SK-N-MC (cell line): ENCODE data around the gene ZSCAN23.
"Not testable (repeated sequence)": the region's sequence is repeated elsewhere in the genome, so short reads cannot be mapped to it uniquely, and the experiment has no call there.

Source experiments
- DNase-seq: peaks from one replicate; pipeline ENCODE4 v3.0.0-alpha.2; 2011; ENCODE audit warnings: low read depth, low spot score
- H3K27ac ChIP-seq: fragments of 200-600 bp; sonication (generic); 2 replicates; pipeline ENCODE4 v1.5.1; 2016; ENCODE audit warnings: mixed run types
- H3K36me3 ChIP-seq: fragments of 200-600 bp; sonication (generic); 2 replicates; pipeline ENCODE4 v1.6.1; 2017; ENCODE audit warnings: antibody characterized with exemption, low read length, mixed read lengths; ENCODE audit not compliant: insufficient read depth
- H3K4me3 ChIP-seq: fragments of 200-600 bp; sonication (generic); 2 replicates; pipeline ENCODE4 v1.5.1; 2016
- H3K9ac ChIP-seq: fragments of 200-600 bp; sonication (generic); 2 replicates; pipeline ENCODE4 v1.8.0; 2017; ENCODE audit warnings: mixed run types, mixed read lengths; ENCODE audit not compliant: insufficient read length
- H3K9me3 ChIP-seq: fragments of 200-600 bp; sonication (generic); 2 replicates; pipeline ENCODE4 v1.6.1; 2017; ENCODE audit warnings: low read depth, mild to moderate bottlenecking, antibody characterized with exemption, low read length, moderate library complexity, mixed read lengths
- EZH2 ChIP-seq: fragments of 200-600 bp; sonication (generic); IDR thresholded peaks from one replicate; pipeline ENCODE4 v1.6.1; 2017; ENCODE audit warnings: antibody characterized with exemption
- FOXP2 ChIP-seq: optimal IDR thresholded peaks from 2 replicates; pipeline ENCODE3; 2011; ENCODE audit warnings: mild to moderate bottlenecking, moderate library complexity; ENCODE audit not compliant: insufficient read depth; ENCODE audit errors: extremely low read length, control extremely low read depth
- POLR2AphosphoS5 ChIP-seq: IDR thresholded peaks from 2 replicates; pipeline ENCODE4 v1.6.1; 2012; ENCODE audit warnings: mild to moderate bottlenecking, low read depth, low read length, borderline replicate concordance

ZSCAN23 gene

GRCh38 chr6:28480253-28480932, 37.1 kb upstream of the ZSCAN23 start:
- no peaks in the 10 kb centered on the region for H3K36me3 ChIP-seq
- no peak overlapping the region for H3K4me3 ChIP-seq
- no peak overlapping the region for H3K9ac ChIP-seq
- no peaks in the 10 kb centered on the region for H3K9me3 ChIP-seq
- H3K27ac ChIP-seq, result no peak overlapping the region
- no peak for TF ChIP-seq EZH2
- no peak for TF ChIP-seq FOXP2
- no peak for TF ChIP-seq POLR2AphosphoS5
- DNase-seq, result no peak

DNA sequence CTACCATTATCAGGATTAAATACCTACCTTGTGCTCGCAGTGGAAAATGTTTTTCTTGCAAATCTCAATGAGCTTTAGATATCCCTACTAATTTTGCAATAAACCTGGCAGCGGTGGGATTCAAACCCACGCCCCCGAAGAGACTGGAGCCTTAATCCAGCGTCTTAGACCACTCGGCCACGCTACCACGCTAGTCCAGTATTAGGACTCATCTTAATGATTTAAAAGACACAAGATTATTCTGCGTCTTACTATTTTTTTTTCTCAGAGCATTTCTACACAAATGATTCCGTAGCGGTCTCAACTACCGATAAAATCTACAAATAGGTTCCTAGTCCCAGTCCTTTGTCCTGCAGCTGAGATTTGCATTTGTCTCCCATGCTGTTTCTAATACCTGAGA, 35.2 kb upstream of the ZSCAN23 start:
- Histone ChIP-seq H3K9ac (no peak overlapping the region), H3K9me3 (no peaks in the 10 kb centered on the region), H3K4me3 (no peak overlapping the region), H3K36me3 (no peaks in the 10 kb centered on the region), H3K27ac (no peak overlapping the region)
- no peak for TF ChIP-seq EZH2
- TF ChIP-seq FOXP2, result no peak
- TF ChIP-seq POLR2AphosphoS5, result no peak
- no peak for DNase-seq

- H3K9ac ChIP-seq, result peak overlapping the region; percentile 43
- no peaks in the 10 kb centered on the region for H3K36me3 ChIP-seq
- no peak overlapping the region for H3K27ac ChIP-seq
- H3K4me3 ChIP-seq, result peak overlapping the region; percentile 82
- TF ChIP-seq EZH2 (no peak), POLR2AphosphoS5 (no peak), FOXP2 (no peak)
- peak; percentile 90 for DNase-seq
- no peaks in the 10 kb centered on the region for H3K9me3 ChIP-seq
These were observed 31.3 kb upstream of the ZSCAN23 start for GRCh38 chr6:28474441-28475219.

GRCh38 chr6:28469153-28469745, 26.0 kb upstream of the ZSCAN23 start:
- H3K4me3 ChIP-seq, H3K9ac ChIP-seq, DNase-seq, H3K9me3 ChIP-seq, H3K36me3 ChIP-seq, H3K27ac ChIP-seq: not testable (repeated sequence)

- H3K9ac ChIP-seq, result no peak overlapping the region
- TF ChIP-seq POLR2AphosphoS5 (no peak), EZH2 (no peak), FOXP2 (no peak)
- DNase-seq, result no peak
These were observed 24.8 kb upstream of the ZSCAN23 start for GRCh38 chr6:28468056-28468455.

GRCh38 chr6:28462401-28462800, 19.1 kb upstream of the ZSCAN23 start:
- TF ChIP-seq FOXP2 (no peak), EZH2 (no peak), POLR2AphosphoS5 (no peak)
- Histone ChIP-seq H3K4me3 (no peak overlapping the region), H3K9me3 (no peaks in the 10 kb centered on the region), H3K9ac (no peak overlapping the region), H3K36me3 (no peaks in the 10 kb centered on the region), H3K27ac (no peak overlapping the region)
- no peak for DNase-seq

More at GRCh38 chr6:28468056-28468455, 24.8 kb upstream of the ZSCAN23 start:
- no peak overlapping the region for H3K4me3 ChIP-seq
- no peaks in the 10 kb centered on the region for H3K9me3 ChIP-seq
- no peaks in the 10 kb centered on the region for H3K36me3 ChIP-seq
- no peak overlapping the region for H3K27ac ChIP-seq

DNA sequence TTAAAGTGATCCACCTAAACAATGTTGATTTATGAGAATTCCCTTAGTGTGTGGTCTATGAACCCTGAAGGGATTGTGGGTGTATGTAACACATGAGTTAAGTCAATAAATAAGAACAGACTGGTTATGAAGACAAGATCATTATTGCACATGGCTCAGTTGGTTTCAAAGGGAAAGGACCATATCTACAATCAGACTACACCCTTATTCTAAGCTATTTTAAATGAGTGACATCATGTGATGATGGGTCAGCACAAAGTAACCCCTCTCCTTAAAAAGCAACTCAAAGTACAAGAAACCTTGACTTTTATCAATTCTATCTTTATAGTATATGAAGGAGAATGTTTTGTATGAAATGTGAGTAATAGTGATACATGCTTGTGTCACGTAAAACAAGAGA, 15.3 kb upstream of the ZSCAN23 start:
- H3K9ac ChIP-seq, result no peak overlapping the region
- no peak overlapping the region for H3K4me3 ChIP-seq
- no peak overlapping the region for H3K27ac ChIP-seq
- TF ChIP-seq EZH2, result no peak
- TF ChIP-seq POLR2AphosphoS5, result no peak
- TF ChIP-seq FOXP2, result no peak
- H3K36me3 ChIP-seq, result no peaks in the 10 kb centered on the region
- H3K9me3 ChIP-seq, result no peaks in the 10 kb centered on the region
- no peak for DNase-seq

DNA sequence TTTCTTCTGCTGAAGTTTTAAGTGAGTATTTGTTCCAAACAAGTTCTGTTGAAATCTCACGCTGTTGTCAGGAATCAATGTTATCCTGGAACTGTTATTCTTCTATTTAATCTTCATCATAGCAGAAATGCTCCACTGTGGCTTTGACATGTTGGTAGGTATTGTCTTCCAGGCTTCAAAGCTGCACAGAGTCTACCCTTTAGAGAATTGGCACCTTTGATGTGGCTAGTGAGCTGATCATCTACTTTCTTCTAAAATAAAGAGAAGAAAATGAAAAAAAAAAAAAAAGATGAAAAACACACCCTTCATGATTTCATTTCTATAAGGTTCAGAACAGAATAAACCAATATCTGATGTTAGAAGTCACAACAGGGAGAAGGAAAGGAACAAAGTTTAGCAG, 5.8 kb upstream of the ZSCAN23 start:
- no peaks in the 10 kb centered on the region for H3K36me3 ChIP-seq
- no peak for TF ChIP-seq POLR2AphosphoS5
- TF ChIP-seq EZH2, result no peak
- no peak for TF ChIP-seq FOXP2
- H3K9ac ChIP-seq, result no peak overlapping the region
- H3K27ac ChIP-seq, result no peak overlapping the region
- no peak overlapping the region for H3K4me3 ChIP-seq
- DNase-seq, result no peak
- no peaks in the 10 kb centered on the region for H3K9me3 ChIP-seq

DNA sequence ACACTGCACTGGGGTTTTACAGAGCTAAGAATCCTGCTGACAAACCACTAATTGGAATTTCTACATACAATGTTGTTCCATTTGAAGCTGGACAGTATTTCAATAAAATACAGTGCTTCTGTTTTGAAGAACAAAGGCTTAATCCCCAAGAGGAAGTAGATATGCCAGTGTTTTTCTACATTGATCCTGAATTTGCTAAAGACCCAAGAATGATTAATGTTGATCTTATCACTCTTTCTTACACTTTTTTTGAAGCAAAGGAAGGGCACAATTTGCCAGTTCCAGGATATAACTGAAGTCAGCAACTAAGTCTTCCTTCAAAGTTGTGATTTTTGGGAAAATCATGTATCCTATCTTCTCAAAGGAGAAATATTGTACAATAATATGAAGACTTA, 4.2 kb upstream of the ZSCAN23 start:
- peak overlapping the region; percentile 74 for H3K9ac ChIP-seq
- H3K36me3 ChIP-seq, H3K9me3 ChIP-seq: not testable (repeated sequence)
- peak overlapping the region; percentile 90 for H3K4me3 ChIP-seq
- H3K27ac ChIP-seq, result peak overlapping the region; percentile 51
- peak; percentile 18 for DNase-seq
